GM12878 (cell line): ENCODE results near the gene CCDC3.

Source experiments
- ASH2L ChIP-seq: fragments of 300-600, 200-600 bp; sonication (generic); IDR thresholded peaks from 2 replicates; pipeline ENCODE4 v1.6.1; 2017; ENCODE audit warnings: low read depth, mild to moderate bottlenecking, borderline replicate concordance
- EP300 ChIP-seq, 2 experiments: fragments of 150-350 bp in 1 of 2; IDR thresholded peaks; 2 replicates each; pipeline ENCODE4 v1.6.1; 2011 to 2012; ENCODE audit warnings: low read depth in 2 of 2, low read length in 2 of 2, borderline replicate concordance in 1 of 2, improper control_type of control experiment in 1 of 2, inconsistent platforms in 1 of 2; ENCODE audit not compliant: control insufficient read depth in 1 of 2
- JUND ChIP-seq: IDR thresholded peaks from 2 replicates; pipeline ENCODE4 v1.6.1; 2012; ENCODE audit warnings: low read depth, mild to moderate bottlenecking, low read length, improper control_type of control experiment, moderate library complexity
- PML ChIP-seq: IDR thresholded peaks from 2 replicates; pipeline ENCODE4 v1.6.1; 2012; ENCODE audit warnings: low read length, inconsistent platforms
- POLR2A ChIP-seq: IDR thresholded peaks from 2 replicates; pipeline ENCODE4 v1.6.1; 2011; ENCODE audit warnings: low read depth, mild to moderate bottlenecking, low read length
- POU2F2 ChIP-seq: IDR thresholded peaks from 3 replicates; pipeline ENCODE4 v1.6.1; 2011; ENCODE audit warnings: low read depth, mild to moderate bottlenecking, low read length, borderline replicate concordance
- TAF1 ChIP-seq: IDR thresholded peaks from 2 replicates; pipeline ENCODE4 v1.6.1; 2011; ENCODE audit warnings: mild to moderate bottlenecking, low read depth, low read length, borderline replicate concordance
- TF ChIP-seq, protein P1 (sequence below): IDR thresholded peaks from 2 replicates; pipeline ENCODE4 v1.6.1; 2012; ENCODE audit warnings: low read length, inconsistent platforms
- TF ChIP-seq, protein P2 (sequence below): fragments of 450-650 bp; formaldehyde crosslinking; IDR thresholded peaks from 2 replicates; pipeline ENCODE4 v1.4.0; 2020; ENCODE audit warnings: mild to moderate bottlenecking, moderate library complexity
- TF ChIP-seq, protein P3 (sequence below), 3 experiments: IDR thresholded peaks in 2 of 3; conservative IDR thresholded peaks in 1 of 3; 2 replicates each; pipeline ENCODE4 v1.5.1; 2011; ENCODE audit warnings: low read depth in 3 of 3, low read length in 3 of 3, mild to moderate bottlenecking in 3 of 3, control low read depth in 2 of 3, moderate library complexity in 2 of 3, inconsistent platforms in 1 of 3, mixed read lengths in 1 of 3; ENCODE audit not compliant: control insufficient read depth in 2 of 3, insufficient read depth in 1 of 3; ENCODE audit errors: extremely low read depth in 1 of 3

DNA sequence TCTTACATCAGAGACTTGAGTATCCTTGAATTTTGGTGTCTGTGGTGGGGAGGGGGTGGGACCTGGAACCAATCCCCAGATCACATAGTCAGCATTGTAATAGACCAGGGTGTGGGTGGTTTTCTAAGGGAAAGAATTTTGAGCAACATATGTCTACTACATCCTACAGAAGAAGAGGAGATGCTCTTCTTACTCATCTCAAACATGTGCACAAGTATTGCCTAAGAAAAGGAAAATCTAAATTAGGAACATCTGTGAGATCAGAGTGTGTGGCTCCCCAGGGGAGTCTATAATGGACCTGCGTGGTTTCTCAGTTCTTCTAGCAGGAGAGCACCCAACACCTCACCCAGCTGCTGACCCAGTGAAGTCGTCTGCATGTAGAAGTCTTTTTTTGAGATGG lies 148.8 kb downstream of the CCDC3 start:
- TF ChIP-seq POLR2A: no peak
- TF ChIP-seq PML: no peak
- TF ChIP-seq, protein P1, sequence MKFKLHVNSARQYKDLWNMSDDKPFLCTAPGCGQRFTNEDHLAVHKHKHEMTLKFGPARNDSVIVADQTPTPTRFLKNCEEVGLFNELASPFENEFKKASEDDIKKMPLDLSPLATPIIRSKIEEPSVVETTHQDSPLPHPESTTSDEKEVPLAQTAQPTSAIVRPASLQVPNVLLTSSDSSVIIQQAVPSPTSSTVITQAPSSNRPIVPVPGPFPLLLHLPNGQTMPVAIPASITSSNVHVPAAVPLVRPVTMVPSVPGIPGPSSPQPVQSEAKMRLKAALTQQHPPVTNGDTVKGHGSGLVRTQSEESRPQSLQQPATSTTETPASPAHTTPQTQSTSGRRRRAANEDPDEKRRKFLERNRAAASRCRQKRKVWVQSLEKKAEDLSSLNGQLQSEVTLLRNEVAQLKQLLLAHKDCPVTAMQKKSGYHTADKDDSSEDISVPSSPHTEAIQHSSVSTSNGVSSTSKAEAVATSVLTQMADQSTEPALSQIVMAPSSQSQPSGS: no peak
- TF ChIP-seq, protein P2, sequence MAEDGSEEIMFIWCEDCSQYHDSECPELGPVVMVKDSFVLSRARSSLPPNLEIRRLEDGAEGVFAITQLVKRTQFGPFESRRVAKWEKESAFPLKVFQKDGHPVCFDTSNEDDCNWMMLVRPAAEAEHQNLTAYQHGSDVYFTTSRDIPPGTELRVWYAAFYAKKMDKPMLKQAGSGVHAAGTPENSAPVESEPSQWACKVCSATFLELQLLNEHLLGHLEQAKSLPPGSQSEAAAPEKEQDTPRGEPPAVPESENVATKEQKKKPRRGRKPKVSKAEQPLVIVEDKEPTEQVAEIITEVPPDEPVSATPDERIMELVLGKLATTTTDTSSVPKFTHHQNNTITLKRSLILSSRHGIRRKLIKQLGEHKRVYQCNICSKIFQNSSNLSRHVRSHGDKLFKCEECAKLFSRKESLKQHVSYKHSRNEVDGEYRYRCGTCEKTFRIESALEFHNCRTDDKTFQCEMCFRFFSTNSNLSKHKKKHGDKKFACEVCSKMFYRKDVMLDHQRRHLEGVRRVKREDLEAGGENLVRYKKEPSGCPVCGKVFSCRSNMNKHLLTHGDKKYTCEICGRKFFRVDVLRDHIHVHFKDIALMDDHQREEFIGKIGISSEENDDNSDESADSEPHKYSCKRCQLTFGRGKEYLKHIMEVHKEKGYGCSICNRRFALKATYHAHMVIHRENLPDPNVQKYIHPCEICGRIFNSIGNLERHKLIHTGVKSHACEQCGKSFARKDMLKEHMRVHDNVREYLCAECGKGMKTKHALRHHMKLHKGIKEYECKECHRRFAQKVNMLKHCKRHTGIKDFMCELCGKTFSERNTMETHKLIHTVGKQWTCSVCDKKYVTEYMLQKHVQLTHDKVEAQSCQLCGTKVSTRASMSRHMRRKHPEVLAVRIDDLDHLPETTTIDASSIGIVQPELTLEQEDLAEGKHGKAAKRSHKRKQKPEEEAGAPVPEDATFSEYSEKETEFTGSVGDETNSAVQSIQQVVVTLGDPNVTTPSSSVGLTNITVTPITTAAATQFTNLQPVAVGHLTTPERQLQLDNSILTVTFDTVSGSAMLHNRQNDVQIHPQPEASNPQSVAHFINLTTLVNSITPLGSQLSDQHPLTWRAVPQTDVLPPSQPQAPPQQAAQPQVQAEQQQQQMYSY (CRISPR knock-in tag): no peak
- TF ChIP-seq, protein P3, sequence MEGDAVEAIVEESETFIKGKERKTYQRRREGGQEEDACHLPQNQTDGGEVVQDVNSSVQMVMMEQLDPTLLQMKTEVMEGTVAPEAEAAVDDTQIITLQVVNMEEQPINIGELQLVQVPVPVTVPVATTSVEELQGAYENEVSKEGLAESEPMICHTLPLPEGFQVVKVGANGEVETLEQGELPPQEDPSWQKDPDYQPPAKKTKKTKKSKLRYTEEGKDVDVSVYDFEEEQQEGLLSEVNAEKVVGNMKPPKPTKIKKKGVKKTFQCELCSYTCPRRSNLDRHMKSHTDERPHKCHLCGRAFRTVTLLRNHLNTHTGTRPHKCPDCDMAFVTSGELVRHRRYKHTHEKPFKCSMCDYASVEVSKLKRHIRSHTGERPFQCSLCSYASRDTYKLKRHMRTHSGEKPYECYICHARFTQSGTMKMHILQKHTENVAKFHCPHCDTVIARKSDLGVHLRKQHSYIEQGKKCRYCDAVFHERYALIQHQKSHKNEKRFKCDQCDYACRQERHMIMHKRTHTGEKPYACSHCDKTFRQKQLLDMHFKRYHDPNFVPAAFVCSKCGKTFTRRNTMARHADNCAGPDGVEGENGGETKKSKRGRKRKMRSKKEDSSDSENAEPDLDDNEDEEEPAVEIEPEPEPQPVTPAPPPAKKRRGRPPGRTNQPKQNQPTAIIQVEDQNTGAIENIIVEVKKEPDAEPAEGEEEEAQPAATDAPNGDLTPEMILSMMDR (IDR thresholded peaks at IDR 0.05 in 2 of 3, conservative IDR thresholded peaks at IDR 0.05 in 1 of 3; ENCODE audit: control insufficient read depth in 2 of 3, extremely low read depth in 1 of 3, insufficient read depth in 1 of 3, low read depth in 3 of 3, low read length in 3 of 3): no peak
- no peak for TF ChIP-seq EP300 (IDR thresholded peaks at IDR 0.05; ENCODE audit: borderline replicate concordance in 1 of 2, control insufficient read depth in 1 of 2, low read depth in 2 of 2, low read length in 2 of 2)
- TF ChIP-seq POU2F2: no peak
- no peak for TF ChIP-seq ASH2L
- no peak for TF ChIP-seq JUND
- TF ChIP-seq TAF1: no peak
